ENCODE results near the gene STKLD1.

The STKLD1 gene

GRCh38 chr9:133359399-133360175 is 16.6 kb upstream of the STKLD1 start:
- no peak overlapping the region for H3K4me2 ChIP-seq
- TF ChIP-seq CTCF (conservative IDR thresholded peaks at IDR 0.05; ENCODE audit: low read depth, low read length), result no peak
- no peaks in the 10 kb centered on the region for H3K27me3 ChIP-seq (ENCODE audit: insufficient read depth, low read depth)
- no peak overlapping the region for H3K4me3 ChIP-seq (IDR thresholded peaks at IDR 0.05; ENCODE audit: insufficient read depth, low read depth, low read length)
- no peak overlapping the region for H3K27ac ChIP-seq
- no peaks in the 10 kb centered on the region; the same call in 1 of the 2 replicates for H3K36me3 ChIP-seq (ENCODE audit: insufficient read depth)
- no peaks in the 10 kb centered on the region for H4K20me1 ChIP-seq (ENCODE audit: insufficient read depth)
- H3K79me2 ChIP-seq (ENCODE audit: insufficient read depth, low read depth), result peaks cover 18% of the 10 kb centered on the region; the same call in 1 of the 2 replicates
- H2AFZ ChIP-seq (ENCODE audit: low read depth), result no peak overlapping the region
- H3K9ac ChIP-seq, result no peak overlapping the region
- H3K4me1 ChIP-seq (ENCODE audit: low read depth, poor library complexity, severe bottlenecking), result peaks cover 18% of the 10 kb centered on the region

- no peak overlapping the region for H2AFZ ChIP-seq (ENCODE audit: low read depth)
- H3K27ac ChIP-seq, result no peak overlapping the region
- H3K4me3 ChIP-seq (IDR thresholded peaks at IDR 0.05; ENCODE audit: insufficient read depth, low read depth, low read length), result no peak overlapping the region
- H3K36me3 ChIP-seq (ENCODE audit: insufficient read depth), result peaks cover under 1% of the 10 kb centered on the region; the same call in 1 of the 2 replicates
- no peaks in the 10 kb centered on the region for H3K27me3 ChIP-seq (ENCODE audit: insufficient read depth, low read depth)
- no peak for TF ChIP-seq CTCF (conservative IDR thresholded peaks at IDR 0.05; ENCODE audit: low read depth, low read length)
- peaks cover 9% of the 10 kb centered on the region; the same call in 1 of the 2 replicates for H3K79me2 ChIP-seq (ENCODE audit: insufficient read depth, low read depth)
- no peak overlapping the region for H3K9ac ChIP-seq
- H3K4me2 ChIP-seq, result no peak overlapping the region
- H4K20me1 ChIP-seq (ENCODE audit: insufficient read depth), result no peaks in the 10 kb centered on the region
- H3K4me1 ChIP-seq (ENCODE audit: low read depth, poor library complexity, severe bottlenecking), result peaks cover 7% of the 10 kb centered on the region
Measured at GRCh38 chr9:133360400-133361393, 15.5 kb upstream of the STKLD1 start.

GRCh38 chr9:133361507-133362092 is 14.6 kb upstream of the STKLD1 start:
- Histone ChIP-seq H3K36me3 (ENCODE audit: insufficient read depth) (peaks cover 3% of the 10 kb centered on the region; the same call in 1 of the 2 replicates), H3K4me1 (ENCODE audit: low read depth, poor library complexity, severe bottlenecking) (peaks cover 7% of the 10 kb centered on the region), H3K27me3 (ENCODE audit: insufficient read depth, low read depth) (no peaks in the 10 kb centered on the region), H2AFZ (ENCODE audit: low read depth) (no peak overlapping the region), H3K4me2 (no peak overlapping the region), H3K27ac (no peak overlapping the region), H3K79me2 (ENCODE audit: insufficient read depth, low read depth) (peaks cover 13% of the 10 kb centered on the region; the same call in 1 of the 2 replicates), H3K9ac (no peak overlapping the region), H3K4me3 (IDR thresholded peaks at IDR 0.05; ENCODE audit: insufficient read depth, low read depth, low read length) (no peak overlapping the region), H4K20me1 (ENCODE audit: insufficient read depth) (no peaks in the 10 kb centered on the region)
- no peak for TF ChIP-seq CTCF (conservative IDR thresholded peaks at IDR 0.05; ENCODE audit: low read depth, low read length)

GRCh38 chr9:133362359-133363044 is 13.7 kb upstream of the STKLD1 start:
- TF ChIP-seq CTCF (conservative IDR thresholded peaks at IDR 0.05; ENCODE audit: low read depth, low read length), result no peak
- Histone ChIP-seq H3K4me3 (IDR thresholded peaks at IDR 0.05; ENCODE audit: insufficient read depth, low read depth, low read length) (no peak overlapping the region), H3K36me3 (ENCODE audit: insufficient read depth) (peaks cover 3% of the 10 kb centered on the region; the same call in 1 of the 2 replicates), H3K27me3 (ENCODE audit: insufficient read depth, low read depth) (no peaks in the 10 kb centered on the region), H2AFZ (ENCODE audit: low read depth) (no peak overlapping the region), H3K4me1 (ENCODE audit: low read depth, poor library complexity, severe bottlenecking) (peaks cover 2% of the 10 kb centered on the region), H3K27ac (no peak overlapping the region), H3K79me2 (ENCODE audit: insufficient read depth, low read depth) (peaks cover 15% of the 10 kb centered on the region; the same call in 1 of the 2 replicates), H3K9ac (no peak overlapping the region), H3K4me2 (no peak overlapping the region), H4K20me1 (ENCODE audit: insufficient read depth) (no peaks in the 10 kb centered on the region)
